GM21576 (cell line): Measurements from ENCODE around the gene TAF11.
"Not testable (repeated sequence)": the region's sequence is repeated elsewhere in the genome, so short reads cannot be mapped to it uniquely, and the experiment has no call there.

Source experiments
- ATAC-seq: cut with Tn5 transposase; IDR thresholded peaks from one replicate; pipeline ENCODE4 v1.9.1; 2021; ENCODE audit warnings: mild to moderate bottlenecking, moderate library complexity; ENCODE audit not compliant: unreplicated experiment

Gene TAF11

GRCh38 chr6:34887753-34888513 is at the start of gene TAF11:
TAF11 (minus strand) TSS chr6:34888042; CDS start chr6:34887957, 85 bp downstream.
- ATAC-seq: peak; percentile 69

- no peak for ATAC-seq
These were observed 46.7 kb upstream of the TAF11 start for GRCh38 chr6:34934516-34934915.

DNA sequence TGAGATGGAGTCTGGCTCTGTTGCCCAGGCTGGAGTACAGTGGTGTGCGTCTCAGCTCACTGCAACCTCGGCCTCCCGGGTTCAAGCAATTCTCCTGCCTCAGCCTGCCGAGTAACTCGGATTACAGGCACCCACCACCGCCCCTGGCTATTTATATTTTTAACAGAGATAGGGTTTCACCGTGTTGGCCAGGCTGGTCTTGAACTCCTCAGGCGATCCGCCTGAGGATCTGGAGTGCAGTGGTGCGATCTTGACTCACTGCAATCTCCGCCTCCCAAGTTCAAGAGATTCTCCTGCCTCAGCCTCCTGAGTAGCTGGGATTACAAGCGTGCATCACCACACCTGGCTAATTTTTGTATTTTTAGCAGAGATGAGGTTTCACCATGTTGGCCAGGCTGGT is 44.4 kb upstream of the TAF11 start:
- not testable (repeated sequence) for ATAC-seq

GRCh38 chr6:34930221-34930620 is 42.4 kb upstream of the TAF11 start:
- no peak for ATAC-seq

DNA sequence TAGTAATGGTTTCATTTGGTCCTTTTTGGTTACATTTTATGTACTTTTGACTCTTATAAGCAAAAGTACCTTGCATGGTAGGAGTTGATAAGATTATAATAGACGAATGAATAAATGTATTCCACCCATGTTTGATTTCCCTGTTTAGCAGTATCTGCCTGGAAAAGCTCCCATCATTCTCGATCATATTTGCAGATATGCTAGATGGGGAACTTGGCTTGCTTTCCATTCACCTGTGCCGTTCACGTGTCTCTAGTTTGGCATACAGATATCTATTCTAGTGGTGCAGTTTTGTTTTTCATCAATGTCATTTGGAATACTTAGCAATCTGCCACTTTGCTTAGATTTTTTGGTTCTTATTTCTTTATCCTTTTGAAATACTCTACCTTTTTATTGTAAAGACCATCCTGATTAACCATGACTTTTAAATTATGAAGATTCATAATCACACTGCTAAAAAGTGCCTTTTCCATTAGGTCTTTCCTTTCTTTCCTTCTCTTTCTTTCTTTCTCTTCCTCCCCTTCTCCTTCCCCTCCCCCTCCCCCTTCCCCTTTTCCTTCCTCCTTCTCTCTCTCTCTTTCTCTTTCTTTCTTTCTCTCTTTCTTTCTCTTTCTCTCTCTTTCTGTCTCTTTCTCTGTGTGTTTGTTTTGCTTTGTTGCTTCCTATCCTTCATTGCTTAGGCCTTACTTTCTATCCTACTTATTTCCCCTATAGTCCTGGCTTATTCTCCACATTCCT is 41.6 kb upstream of the TAF11 start:
- ATAC-seq: no peak

DNA sequence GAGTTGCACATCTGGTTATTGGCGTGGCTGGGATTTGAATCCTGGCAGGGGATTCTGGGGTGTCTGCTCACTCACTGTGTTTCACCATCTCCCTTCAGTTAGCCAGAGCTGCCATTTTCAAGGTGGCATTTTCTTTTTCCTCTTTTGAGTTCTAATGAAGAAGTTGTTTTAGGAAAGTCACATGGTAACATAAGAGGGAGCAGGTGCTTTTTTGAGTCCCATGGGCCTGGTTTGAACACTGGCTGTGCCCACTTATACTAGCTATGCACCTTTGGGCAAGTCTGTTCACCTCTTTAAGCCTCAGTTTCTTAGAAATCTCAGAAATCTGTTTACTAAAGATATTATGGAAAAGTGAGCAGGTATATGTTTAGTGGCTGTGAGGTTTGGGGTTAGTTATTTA is 40.9 kb upstream of the TAF11 start:
- no peak for ATAC-seq

- ATAC-seq: no peak
These were observed 40.4 kb upstream of the TAF11 start for GRCh38 chr6:34928220-34928619.

GRCh38 chr6:34926655-34927054 is 38.8 kb upstream of the TAF11 start:
- no peak for ATAC-seq

- no peak for ATAC-seq
These were observed 37.2 kb upstream of the TAF11 start for GRCh38 chr6:34924831-34925625.

GRCh38 chr6:34922177-34922663 is 34.4 kb upstream of the TAF11 start:
- no peak for ATAC-seq

- no peak for ATAC-seq
These were observed 32.3 kb upstream of the TAF11 start for GRCh38 chr6:34920097-34920496.

DNA sequence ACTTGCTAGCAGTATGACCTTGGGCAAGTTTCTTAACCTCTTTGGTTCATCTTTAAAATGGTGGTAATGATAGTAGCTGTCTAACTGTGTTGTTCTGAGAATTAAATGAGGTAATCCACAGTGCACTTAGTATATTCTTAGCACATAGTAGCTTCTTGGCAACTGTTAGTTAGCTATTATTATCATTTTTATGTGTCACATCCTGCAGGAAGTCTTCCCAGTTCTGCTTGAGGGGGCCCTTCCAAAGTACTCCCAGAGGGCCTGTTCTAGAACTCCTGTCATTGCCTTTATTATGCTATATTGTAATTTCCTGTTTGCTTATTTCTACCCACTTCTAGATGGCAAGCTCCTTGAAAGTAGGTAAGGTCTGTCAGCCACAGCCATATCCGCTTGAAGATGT is 31.8 kb upstream of the TAF11 start:
- ATAC-seq: no peak

DNA sequence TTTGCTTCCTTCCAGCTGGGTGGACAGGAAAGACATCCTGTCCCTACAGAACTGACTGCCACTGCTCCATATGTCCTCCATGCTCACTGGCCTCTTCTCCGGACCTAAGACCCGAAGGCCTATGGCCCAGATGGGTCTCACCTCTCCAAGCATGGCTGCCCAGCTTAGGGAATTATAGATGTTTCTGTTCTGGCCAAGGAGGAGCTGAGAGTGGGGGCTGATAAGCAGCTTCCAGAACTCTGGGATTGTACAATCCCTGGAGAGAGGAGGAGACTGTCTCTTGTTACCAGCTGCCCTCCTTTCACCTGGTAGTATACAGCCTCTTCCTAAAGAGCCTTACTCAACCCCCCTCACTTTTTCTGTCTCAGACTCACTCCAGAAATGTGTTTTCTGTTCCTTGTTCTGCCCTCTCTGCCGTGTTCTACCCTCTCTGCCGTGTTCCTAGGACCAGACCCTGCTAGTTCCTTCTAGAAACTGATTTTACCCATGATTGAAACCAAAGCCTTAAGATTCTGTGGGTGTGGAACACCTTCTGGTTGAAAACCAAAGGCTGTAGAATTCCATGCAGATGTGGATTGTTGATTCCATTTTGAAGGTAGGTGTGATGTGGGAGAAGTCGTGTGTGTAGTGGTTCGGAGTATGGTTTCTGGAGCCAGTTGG is 29.9 kb upstream of the TAF11 start:
- ATAC-seq: no peak

DNA sequence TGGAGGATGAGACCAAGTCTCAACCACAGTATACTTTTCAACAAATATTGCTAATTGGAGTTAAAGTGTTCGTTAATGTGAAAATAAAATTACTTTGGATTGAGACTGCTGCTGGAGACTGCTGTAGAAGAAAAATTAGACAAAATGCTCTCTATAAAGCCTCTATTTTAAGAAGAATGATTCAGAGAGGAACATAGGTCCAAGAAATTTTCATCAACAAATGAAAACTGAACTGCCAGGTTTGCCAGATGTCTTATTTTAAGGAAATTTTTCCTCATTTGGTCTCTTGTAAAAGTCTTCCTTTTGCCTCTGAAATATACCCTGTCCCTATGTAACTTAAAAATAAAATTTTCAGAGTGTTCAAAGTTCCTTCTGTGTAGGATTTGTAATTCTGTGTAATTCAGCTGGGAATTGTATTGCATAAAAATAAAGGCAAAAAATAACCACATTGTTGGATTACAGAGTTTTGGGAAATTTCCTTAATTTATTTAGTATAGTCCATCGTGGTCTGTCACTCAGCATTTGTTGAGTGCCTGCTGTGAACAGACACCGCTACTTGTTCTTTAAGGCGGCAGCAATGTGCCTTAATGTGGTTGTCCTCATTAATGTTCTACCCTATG is 28.6 kb upstream of the TAF11 start:
- no peak for ATAC-seq

GRCh38 chr6:34914358-34914757 is 26.5 kb upstream of the TAF11 start:
- no peak for ATAC-seq

GRCh38 chr6:34912715-34913464 is 25.0 kb upstream of the TAF11 start:
- ATAC-seq: no peak

DNA sequence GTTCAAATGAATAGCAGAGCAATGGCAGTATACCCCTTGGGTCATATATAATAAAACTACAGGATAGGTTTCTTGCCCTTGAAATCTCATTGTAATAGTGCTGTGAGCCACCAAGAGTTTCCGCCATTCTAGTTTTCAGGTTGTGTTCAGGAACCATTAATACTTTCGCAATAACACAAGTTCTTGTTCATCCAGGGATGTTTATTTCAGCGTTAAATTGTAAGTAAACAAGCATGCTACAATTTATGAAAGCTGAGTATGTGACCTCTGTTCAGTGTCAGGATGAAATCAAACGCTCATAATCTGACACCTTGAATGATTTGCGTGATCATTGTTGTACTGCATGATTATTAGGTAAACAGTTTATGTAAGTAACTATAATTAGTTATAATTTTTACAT is 24.0 kb upstream of the TAF11 start:
- no peak for ATAC-seq

DNA sequence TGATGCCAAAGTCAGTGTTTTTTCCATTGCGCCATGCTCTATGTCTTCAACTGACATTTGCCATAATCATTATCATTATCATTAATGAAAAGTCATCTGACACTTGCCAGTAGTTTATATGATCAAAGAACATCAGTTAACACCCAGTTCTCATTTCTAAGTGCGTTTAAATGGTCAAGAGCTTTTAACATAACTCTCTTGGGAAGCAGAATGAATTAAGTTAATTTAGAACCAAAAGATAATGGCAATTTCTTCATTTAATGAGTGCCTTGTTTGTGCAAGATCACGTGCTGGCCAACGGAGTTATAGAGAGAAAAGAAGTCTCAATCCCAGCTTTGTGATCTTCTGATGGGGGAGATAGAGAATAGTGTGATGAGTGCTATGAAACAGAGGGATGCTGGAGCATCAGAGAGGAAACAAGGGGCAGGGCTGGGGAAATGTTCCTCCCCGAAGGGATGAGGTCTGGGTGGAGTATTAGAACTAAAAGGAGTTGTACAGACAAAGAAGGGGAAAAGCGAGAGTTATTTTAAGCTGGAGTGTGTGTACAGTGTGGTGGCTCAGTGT is 21.6 kb upstream of the TAF11 start:
- ATAC-seq: no peak

DNA sequence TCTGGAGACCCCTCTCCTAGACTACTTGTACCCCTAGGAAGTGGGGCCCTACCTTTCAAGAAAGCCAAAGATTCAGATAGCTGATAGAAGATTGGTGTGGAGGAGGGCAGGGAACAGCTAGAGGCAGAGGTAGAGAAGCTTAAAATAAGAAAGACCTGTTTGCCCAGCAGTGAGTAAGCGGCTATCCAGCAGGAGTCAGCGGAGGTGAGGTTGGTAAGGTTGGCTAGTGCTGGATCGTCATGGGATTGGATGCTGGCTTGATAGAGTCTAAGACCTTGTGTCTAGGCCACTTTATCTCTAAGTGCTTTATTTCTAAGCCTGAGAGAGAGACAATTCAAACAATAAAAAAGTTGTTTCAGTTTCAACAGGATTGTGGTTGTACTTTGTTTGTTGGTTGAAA is 20.4 kb upstream of the TAF11 start:
- no peak for ATAC-seq
